ENCODE measurements around the gene FRMD3.

DNA sequence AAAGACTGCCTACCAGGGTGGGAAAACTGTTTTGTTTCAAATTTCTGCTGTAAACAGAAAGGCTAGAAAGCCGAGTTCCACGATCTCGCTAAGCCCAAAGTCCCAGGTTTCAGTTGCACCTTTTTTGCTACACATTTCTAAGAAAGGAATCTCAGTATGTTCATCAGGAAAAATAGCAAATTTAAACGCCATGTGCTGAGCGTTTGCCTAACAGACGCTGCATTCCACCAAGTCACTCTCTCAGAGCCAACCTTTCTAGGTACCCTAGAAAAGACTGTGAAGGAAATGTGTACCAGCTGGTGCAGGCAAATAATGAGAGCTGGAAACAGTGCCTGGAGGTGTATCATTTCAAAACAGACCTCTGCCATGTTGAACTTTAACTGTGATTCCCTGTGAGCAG is 71.8 kb downstream of the FRMD3 start:
- TF ChIP-seq, protein P1, sequence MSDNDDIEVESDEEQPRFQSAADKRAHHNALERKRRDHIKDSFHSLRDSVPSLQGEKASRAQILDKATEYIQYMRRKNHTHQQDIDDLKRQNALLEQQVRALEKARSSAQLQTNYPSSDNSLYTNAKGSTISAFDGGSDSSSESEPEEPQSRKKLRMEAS (IDR thresholded peaks at IDR 0.05; ENCODE audit: low read depth, low read length) = no peak
- TF ChIP-seq, protein P2, sequence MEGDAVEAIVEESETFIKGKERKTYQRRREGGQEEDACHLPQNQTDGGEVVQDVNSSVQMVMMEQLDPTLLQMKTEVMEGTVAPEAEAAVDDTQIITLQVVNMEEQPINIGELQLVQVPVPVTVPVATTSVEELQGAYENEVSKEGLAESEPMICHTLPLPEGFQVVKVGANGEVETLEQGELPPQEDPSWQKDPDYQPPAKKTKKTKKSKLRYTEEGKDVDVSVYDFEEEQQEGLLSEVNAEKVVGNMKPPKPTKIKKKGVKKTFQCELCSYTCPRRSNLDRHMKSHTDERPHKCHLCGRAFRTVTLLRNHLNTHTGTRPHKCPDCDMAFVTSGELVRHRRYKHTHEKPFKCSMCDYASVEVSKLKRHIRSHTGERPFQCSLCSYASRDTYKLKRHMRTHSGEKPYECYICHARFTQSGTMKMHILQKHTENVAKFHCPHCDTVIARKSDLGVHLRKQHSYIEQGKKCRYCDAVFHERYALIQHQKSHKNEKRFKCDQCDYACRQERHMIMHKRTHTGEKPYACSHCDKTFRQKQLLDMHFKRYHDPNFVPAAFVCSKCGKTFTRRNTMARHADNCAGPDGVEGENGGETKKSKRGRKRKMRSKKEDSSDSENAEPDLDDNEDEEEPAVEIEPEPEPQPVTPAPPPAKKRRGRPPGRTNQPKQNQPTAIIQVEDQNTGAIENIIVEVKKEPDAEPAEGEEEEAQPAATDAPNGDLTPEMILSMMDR (IDR thresholded peaks at IDR 0.05; ENCODE audit: low read depth, low read length) = no peak
- TF ChIP-seq POLR2A (IDR thresholded peaks at IDR 0.05; ENCODE audit: extremely low read depth, insufficient read length) (no peak), MYC (IDR thresholded peaks at IDR 0.05; ENCODE audit: low read depth, low read length) (no peak)

All from NB4 (cell line).